ENCODE results near the gene CACNA1C.

The CACNA1C gene

DNA sequence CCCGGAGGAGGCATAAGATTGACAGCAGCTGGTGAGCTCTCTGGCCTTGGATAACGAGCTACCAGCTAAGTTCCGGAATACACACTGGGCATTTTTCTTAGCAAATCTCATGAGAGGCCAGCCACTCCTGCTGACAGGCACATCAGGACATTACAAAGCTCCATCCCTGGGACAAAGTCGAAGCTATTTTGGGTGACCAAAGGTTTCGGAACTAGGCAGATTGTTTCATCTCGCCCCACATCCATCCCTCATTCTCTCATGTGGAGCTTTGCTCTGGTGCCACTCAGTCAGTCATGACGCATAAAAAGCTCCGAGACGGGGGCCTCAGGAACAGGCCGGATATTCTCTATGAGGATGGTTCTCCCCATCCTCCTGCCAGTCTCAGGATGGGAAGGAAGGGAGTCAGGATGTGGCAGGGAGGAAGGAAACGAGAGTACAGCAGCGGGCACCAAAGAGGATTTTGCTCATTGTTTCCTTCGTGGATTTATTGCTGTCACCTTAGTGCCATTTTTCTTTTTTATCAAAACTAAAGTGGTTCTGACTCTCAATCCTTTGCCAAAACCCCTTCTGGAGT is 488.9 kb downstream of the CACNA1C start:
- DNase-seq = no peak

DNA sequence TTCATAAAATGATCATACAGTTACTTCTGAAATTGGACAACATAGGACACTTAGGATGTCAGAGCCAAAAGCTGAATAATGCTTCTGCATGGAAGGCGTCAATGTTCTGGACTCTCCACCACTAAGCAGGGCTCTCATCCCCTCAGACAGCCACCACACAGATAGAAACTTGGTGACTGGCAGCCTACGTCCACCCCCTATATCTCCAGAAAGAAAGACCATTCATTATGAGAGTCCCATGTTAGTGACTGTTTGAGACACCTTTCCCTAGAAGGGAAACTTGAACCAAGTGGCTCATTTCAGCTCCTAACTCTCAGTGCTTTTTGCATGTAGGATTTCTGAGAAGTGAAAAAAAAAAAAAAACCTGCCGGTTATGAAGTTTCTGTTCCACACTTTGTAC is 491.0 kb downstream of the CACNA1C start:
- DNase-seq = no peak

DNA sequence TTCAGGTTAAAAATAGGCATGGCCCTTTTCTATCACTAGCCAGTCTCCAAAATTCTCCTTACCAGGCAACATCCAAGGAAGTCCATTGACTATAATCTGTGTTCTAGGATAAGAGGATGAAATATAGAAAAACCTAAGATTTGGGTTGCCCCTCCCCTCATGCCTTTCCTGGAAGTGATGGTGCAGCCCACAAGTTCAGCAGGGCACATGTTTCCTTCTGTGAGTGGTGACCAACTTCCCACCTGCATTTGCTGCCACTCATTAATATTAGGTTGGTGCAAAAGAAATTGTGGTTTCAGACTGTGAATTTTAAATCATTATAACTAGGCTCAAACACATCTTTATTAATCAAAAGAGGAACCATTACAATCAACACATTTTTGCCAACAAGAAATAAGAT is 491.4 kb downstream of the CACNA1C start:
- DNase-seq = no peak

DNA sequence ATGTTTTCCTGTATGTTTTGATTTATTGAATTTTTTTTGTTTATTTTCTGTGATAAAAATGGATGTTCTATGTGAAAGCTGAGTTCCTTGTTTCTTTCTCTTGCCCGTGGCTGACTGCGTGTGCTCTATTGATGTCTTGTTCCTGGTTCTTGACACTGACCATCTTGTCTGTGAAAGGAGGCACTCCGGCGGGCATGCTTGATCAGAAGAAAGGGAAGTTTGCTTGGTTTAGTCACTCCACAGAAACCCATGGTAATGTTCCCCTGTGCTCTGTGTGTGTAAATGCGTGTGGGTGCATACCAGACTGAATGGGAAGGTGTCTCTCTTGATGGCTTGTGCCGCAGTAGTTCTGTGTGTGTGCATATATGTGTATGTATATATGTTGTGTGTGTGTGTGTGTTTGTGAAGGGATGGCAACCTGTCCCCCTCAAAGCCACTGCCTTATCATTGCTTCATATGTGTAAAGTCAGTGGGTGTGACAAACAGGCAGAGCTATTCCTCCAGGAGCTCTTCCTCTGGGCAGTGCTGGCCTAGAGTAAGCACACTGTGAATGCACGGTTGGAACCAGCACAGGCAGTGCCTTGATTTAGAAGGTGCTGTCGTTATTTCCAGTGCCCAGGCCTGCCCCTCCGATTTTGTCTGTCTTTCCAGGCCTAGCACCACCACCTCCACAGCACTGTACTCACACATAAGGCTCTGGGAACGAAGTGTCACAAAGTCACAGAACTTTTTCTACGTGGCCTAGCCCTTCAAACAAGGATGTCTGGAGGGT is 494.7 kb downstream of the CACNA1C start:
- DNase-seq = no peak

DNA sequence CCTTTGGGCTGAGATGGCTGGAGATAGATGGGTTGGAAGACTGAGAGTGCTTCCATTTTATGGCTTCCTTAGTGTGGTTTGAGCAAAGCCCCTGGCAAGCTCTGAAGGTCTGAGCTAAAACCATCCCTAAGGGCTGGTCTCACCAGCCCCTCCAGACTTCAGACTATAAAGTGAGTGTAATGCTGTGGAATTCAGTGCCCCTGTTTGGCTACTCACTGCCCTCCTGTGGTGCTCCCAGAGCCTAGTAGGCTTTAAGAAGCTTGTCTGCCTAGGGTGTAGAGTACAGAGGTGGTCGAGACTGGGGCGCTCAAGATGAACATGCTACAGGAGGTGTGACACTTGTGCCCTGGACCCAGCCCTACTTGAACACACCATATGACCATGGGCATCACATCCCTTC is 495.3 kb downstream of the CACNA1C start:
- DNase-seq = no peak

DNA sequence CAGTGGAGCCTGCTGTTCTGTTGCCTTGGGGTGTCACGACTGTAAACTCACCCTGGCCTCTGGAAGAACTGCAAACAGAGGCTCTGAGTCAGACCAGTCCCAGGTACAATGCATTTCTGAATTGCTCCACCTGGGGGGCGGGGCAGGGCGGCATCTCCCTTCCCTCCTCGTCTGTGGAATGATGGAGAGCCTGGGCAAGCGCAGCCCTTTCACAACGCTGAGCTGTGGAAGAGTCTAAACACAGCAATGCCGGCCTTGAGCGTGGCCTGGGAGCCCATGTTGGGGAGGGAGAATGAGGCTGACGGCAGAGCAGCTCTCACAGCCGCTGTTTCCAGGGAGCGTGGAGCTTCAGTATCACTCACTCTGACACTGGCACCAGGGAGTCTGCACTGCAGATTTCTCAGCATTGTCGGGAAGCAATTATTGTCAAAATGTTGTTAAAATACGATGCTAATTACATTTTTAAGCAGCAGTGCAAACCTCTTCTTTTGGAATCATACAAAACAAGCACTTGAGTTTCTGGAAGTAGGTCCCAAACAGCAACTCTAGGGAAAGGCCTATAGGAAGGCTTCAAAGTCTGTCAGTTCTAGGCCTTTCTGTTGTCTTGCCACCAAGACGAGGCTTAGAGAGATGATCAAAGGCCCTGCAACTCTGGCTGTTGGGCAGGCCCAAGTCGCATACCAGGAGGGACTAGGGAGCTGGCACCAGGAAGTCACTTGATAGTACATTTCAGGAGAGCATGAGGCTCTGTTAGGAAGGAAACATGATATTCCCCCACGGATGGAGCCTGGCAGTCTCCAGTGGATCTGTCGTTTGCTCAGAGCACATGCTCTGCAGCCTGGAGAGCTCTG is 498.0 kb downstream of the CACNA1C start:
- no peak for DNase-seq

DNA sequence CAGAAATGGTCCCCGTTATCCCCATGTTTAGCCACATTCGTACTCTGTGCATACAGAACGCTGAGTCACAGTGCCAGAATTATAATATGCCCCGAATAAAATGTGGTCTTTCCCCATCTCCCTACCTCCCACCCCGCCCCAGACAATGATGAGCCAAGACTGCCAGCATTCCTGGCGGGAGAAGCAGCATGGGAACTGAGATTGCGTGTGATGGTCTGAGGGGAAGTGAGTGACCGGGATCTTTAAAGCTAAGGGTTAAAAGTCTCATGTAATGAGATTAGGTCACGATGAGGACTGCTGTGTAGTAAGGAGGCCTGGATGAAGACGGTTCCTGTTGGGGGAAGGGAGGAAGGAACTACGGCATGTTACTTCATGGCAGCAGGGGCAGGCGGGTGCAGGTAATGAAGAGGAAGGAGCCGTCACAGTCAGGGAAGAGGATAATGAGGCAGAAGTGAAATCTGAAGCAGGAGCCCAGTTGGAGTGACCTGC is 498.7 kb downstream of the CACNA1C start:
- no peak for DNase-seq

DNA sequence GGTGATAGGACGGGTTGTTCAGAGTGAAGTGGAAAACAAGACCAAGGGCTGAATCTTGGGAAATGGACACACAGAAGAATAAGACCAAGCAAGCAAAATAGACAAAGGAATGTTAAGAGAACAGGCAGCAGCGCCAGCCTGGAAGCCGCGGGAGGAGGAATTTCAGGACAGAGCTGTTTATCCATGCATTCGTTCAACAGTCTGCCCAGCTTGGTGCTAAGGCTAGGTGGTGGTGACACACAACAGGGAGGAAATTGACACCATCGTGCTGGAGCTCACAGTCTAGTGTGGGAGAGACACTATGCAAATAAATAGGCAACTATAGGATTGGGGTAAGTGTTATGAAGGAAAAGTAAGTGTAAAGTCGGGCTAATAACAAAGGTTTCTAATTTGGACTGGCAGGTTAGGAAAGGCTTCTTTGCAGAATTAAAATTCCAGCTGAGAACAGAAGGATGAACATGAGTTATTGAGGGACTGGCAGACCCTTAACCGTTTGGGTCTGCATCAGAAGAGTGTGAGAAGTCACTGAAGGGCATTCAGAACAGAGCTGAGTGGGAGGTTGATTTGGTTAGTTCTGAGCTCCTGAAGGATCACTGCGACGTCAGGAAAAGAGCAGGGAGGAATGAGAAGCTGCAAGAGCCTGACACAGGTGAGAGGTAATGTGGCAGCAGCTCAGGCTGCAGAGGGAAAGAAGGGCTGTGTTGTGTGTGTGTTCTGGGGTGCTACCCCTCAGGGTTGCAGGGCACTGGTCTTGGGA is 499.4 kb downstream of the CACNA1C start:
- no peak for DNase-seq

DNA sequence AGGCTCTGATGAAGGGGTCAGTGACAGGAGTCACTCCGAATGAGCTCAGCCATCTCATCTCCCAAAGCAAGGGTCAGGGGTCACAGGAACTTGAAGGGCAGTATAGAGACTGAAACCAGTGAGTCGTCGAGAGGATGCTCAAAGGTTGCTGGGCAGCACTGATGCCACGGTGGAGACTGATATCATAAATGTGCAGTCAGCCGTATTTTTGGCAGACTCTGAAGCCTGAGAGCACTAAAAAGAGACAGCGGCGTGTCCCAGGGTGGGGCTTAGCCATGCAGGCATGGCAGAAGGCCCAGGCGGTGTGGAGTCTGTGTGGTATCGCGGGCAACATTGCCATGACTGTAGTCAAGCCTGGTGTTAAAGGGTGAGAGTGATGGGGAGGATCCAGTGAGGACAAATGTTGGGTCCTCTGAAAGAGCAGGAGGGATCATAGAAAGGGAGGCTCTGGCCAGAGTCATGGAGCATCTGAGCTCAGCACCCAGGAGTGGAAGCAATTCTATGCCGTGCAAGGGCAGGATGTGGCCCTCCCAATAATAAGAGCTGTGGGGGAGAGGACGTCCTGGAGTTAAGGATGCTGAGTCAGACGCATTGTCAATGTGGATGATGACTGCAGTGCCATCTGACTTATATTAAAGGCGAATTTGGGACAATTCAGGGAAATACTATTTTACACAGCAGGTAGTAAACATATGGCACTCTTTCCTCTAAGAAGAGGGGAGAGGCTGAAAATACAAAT is 500.8 kb downstream of the CACNA1C start:
- no peak for DNase-seq

DNA sequence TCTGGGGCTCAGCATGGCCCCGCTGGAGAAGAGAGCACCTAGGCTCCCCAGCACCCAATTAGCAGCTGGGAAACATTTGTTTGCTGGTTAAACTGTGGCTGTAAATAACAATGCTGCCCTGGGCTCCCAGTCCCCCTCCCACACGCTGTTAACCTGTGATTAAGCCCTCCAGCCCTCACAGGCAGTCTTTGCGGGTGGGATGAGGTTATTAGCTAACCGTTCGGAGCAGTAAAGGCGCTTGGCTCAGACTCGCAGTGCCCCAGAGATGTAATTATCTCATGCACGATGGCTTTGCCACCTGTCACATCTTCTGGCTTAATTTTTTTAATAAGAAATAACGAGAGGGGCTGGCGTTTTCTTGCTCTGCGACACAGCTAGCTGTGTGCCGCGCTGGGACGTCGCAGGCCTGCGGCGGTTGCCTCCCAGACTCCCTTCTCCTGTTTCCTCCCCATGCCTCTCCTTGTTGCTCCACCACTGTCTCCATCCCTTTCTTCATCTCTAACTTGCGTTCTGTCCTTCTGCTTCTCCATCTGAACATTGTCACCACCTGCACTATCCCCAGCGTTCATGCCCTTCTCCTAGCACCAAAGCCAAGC is 502.8 kb downstream of the CACNA1C start:
- no peak for DNase-seq

DNA sequence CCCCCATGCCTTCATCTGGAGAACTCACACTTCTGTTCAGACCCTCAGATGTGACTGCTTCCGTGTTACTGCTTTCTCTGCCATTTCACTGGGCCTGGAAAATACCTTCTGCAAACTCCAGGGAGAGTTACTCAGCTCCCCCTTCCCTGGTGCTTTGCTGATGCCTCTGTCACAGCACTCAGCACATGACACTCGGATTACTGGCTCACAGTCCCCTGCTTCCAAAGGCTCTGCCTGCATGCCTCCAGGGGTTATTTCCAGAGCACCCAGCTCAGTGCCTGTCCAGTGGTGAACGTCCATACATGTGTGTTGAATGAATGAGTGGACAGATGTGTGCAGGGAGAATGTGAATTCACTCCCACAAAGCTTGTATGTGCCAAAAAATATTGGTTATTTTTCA is 504.8 kb downstream of the CACNA1C start:
- no peak for DNase-seq

DNA sequence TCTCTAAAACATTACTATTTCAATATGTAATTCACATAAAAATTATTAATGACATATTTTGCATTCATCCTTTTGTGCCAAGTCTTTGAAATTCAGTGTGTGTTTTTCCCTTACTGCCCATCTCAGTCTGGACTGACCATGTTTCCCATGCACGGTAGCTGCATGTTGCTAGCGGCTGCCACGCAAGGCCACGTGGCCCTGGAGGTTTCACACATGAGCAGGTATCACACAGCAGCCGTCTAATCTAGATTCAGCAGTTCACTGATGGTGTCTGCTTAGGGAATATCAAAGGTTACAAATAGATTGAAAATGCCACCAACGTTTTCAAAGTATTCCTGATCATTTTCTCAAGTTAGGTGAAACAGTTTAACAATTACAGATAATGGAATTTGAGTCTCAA is 507.1 kb downstream of the CACNA1C start:
- no peak for DNase-seq

DNA sequence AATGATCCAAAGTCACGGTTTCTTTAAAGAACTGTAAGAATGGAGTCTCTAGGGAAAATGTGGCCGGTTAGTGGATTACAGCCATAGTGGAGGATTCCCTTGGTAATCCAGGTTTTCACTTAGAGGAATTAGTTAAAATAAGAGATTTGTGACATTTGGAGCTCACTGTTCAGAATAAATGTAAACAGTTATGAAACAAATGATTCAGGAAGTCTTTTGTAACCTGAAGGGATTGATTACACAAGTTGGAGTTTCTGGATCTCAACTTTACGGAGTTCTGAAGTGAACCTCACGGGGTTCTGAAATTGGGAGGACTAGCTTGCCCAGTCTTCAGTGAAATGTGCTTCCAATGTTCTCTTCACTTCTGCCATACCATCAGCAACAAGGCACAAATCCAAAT is 507.6 kb downstream of the CACNA1C start:
- DNase-seq = no peak

DNA sequence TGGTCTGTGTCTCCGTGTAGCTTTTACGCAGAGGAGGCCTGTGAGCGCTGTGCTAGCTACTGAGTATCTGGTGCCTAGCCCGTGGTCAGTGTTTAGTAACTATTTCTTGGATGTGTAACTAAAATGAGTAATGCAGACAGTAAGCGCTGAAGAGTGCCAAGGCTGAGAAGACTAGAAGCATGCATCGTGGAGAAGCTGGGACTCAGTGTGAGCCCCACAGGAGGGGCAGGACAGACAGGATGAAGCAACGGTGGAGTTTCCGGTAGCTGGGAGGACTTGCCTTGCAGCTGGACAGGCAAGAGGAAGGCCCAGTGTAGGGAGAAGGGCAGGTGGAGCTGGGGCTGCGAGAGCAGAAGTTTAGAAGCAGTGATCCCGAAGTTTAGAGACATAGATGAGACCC is 508.6 kb downstream of the CACNA1C start:
- no peak for DNase-seq

DNA sequence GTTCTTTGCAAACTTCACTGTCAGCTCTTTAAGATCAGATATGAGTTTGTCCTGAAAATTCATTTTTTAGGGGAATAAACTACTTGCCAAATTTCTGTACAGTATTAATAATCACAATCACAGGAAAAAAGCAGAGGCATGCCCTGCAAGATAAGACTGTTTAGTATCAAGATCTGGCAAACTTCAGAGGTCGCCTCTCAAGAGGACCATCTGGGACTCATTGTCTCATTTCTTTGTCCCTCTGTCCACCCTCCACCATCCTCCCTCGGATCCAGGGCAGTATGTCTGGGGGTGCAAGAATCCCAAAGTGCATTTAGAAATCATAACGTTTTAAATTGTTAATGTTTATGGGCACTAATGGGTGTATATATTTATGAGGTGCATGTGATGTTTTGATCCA is 509.6 kb downstream of the CACNA1C start:
- DNase-seq = no peak

DNA sequence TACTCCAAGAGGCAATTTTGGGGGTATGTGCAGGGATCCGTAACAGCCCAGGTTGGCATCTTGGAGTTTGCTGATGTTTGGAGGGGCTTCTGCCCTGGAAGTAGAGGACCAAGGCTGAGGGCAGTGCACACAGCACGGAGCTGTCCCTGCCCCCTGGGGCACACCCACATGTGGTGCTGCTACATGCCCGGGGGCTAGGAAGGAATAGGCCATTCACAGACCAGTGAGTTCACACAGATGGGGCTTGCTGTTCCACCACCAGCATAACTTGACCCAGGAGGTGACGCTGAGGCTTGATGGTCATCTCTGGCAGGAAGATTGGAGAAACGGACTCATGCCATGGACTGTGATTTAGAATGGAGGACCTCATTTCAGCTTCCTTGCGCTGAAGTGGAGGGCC is 510.9 kb downstream of the CACNA1C start:
- no peak for DNase-seq

DNA sequence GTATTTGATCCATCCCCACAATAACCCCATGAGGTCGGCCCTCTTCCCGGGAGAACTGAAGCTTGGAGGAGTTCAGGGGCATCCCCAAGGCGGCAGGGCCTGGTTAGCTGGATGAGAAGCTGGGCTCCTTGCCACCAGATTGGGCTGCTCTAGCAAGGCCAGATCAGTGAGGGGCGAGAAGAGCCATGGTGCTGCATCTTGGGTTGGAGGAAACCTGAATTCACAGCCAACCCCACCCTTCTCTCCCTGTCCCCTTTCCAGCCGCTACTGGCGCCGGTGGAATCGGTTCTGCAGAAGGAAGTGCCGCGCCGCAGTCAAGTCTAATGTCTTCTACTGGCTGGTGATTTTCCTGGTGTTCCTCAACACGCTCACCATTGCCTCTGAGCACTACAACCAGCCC is 513.4 kb downstream of the CACNA1C start:
- DNase-seq = no peak

DNA sequence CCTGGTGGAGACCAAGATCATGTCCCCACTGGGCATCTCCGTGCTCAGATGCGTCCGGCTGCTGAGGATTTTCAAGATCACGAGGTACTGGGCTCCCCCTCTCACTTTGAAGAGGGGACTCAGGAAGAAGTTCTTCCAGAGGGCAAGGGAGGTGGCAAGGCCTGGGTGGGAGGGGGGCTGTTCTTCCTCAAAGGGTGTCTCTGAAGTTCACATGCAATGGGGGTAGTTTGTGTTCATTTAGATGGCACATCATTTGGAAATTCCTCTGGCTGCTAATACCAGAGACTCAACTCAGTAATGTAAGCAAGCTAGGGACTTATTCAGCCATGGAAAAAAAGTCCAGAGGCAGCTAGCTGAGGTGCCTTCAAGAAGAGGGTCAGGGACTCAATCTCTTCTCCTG is 514.9 kb downstream of the CACNA1C start:
- no peak for DNase-seq

DNA sequence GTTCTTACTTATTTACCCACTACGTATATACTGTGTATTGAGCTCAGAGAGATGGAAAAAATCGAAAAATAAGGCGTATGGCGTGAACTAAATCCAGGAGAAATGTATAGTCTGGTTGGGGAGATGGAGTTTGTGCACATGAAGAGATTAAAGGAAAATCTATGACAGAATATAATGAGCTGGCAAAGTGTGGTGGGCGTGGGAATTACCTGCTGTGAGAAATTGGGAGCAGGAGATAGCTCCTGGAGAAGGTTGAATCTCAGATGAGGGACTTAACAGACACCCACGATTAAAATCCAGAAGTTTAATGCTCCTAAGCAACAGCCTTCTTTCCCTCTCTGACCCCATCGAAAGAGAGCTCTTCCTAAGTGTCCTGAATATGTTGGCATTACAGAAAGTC is 517.8 kb downstream of the CACNA1C start:
- no peak for DNase-seq

DNA sequence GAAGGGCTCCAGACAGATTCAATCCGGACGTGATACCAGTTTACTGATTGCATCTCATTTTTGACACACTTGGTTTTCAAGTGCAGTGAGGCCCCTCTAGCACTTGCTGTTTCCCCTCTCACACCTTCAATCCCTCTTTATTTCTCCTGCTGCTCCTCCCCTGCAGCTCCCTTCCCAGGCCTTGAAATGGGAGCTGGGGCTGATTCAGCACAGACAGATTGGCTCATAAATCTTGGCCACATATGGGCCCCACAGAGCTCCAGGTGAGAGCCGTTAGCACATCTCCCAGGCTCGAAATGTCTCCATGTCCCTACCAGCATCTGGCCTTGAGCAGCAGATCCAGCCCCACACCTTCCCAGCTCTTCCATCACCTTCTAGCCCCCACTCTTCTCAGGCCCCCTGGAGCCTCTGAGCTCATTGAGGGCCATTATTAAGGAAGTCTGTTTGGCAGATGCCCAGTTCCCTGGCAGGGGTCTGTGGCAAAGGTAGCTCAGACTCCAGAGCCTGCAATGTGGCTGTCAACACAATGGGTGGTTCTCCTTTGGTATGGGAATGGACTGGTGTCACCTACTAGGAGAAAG is 521.7 kb downstream of the CACNA1C start:
- DNase-seq = no peak

DNA sequence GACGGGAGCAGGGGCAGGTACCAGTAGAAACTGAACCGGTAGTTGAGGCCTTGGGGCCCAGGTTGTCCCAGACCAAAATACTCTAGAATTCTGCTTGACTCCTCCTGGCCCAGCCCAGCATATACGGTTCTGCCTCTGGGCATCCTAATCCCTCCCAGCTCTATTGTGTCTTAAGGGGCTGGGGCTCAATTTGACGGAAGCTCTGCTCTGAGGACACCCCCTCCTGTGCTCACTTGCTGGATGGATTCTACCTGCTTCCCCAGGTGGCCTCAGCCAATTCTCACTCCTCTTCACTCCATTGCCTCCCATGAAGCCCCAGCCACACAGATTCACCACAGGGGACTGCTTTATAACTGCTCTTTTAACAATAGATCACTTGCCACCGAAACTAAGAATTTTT is 522.5 kb downstream of the CACNA1C start:
- no peak for DNase-seq

DNA sequence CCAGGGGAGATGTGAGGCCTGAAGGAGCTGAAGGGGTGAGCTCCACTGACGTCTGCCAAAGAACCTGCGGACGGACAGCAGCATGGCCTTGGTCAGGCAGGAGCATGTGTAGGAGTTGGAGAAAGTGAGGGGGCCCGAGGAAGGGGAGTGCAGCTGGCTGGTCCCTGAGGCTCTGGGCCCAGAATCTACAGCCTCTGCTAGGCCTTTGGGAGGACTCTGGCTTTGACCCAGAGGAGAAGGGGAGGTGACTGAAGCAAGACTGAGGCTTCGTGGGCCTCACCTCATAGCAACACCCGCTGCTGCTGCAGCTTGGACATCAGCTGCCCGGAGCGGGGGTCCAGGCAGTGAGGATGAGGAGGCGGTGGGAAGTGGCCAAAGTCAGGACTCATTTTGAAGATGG is 525.4 kb downstream of the CACNA1C start:
- DNase-seq = no peak

Measured in amniotic stem cell (primary cell).